ENCODE measurements around the gene CA9. TPM values are rescaled to one million over a fixed set of nuclear protein-coding genes. Genes with fewer than 3 reads are reported as not detected.

Gene CA9
- total RNA-seq, 1 donor from 2014 or later = 0.04 TPM

DNA sequence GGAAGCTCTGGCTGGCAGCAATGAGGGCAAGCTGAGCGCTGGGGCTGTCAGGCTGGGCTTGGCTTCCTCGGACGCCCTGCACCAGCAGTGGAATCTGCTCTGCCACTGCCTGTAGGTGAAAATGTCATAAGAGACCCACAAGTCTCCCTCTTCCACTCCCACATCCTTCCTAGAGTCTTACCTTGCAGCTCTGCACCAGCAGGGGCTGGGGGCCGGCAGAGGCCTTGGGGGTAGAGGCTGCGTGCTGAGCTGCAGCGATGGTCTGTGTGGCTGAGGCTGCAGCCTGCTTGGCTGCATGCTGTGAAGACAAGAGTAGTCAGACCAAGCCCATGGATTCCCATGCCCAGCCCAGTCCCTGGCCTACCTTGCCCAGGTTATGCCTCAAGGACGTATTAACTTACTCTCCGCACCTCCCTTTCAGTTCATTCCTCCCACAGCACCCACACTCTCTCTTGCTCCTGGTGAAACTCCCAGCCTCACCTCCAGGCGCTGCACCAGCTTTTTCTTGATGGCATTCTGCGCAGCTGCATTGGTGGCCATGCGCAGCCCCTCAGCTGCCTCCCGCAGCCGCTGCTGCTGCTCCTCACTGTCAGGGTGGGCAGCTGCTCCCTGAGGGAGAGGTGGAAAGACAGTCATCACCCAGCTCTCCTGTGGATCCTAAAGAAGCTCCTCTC lies 41.0 kb downstream of the CA9 start:
- peaks cover 15% of the 10 kb centered on the region for H3K36me3 ChIP-seq (ENCODE audit: control insufficient read depth, insufficient read depth, low read length)
- DNase-seq (ENCODE audit: low read depth) = no peak
- no peaks in the 10 kb centered on the region for H3K27me3 ChIP-seq (ENCODE audit: control insufficient read depth, insufficient read depth, low read length)
- H3K4me3 ChIP-seq (ENCODE audit: low read depth, low read length) = no peak overlapping the region
- TF ChIP-seq CTCF (IDR thresholded peaks at IDR 0.05; ENCODE audit: insufficient read depth, low read length, poor library complexity, severe bottlenecking) = no peak

- DNase-seq (ENCODE audit: low read depth) = no peak
- Histone ChIP-seq H3K36me3 (ENCODE audit: control insufficient read depth, insufficient read depth, low read length) (peaks cover 14% of the 10 kb centered on the region), H3K27me3 (ENCODE audit: control insufficient read depth, insufficient read depth, low read length) (no peaks in the 10 kb centered on the region), H3K4me3 (ENCODE audit: low read depth, low read length) (no peak overlapping the region)
- TF ChIP-seq CTCF (IDR thresholded peaks at IDR 0.05; ENCODE audit: insufficient read depth, low read length, poor library complexity, severe bottlenecking) = no peak
These were observed 42.5 kb downstream of the CA9 start for GRCh38 chr9:35716230-35716629.

DNA sequence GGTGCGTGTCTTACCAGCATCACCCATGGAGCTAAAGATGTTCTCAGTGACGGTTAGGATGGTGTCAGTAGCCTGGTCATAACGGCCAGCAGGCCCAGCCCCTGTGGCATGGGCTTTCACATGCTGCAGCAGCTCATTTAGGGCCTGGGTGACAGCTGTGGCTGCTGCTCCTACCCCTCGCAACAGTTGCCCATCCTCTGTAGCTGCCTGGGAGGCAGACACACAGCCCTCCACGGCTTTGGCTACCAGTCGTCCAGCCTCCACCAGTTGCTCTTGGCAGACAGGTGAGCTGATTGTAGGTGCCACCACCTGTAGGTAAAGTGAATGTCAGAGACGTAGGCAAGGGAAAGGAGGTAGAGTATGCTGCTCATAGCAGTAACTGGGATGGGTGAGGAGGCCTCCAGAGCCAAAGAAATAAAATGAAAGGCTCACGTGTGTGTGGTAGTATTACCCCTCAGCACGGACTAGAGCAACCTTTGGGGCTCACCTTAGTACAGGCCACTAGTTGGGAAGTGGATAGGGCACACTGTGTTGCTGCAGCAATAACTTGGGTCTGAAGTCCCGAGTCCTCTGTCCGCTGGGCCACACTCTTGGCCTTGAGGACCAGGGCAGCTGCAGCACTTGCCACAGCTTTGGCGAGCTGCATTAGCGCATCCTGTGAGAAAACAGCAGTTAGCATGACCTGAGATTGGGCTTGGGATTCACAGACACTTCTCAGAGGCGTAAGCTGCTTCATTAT lies 43.6 kb downstream of the CA9 start:
- TF ChIP-seq CTCF (IDR thresholded peaks at IDR 0.05; ENCODE audit: insufficient read depth, low read length, poor library complexity, severe bottlenecking) = no peak
- Histone ChIP-seq H3K36me3 (ENCODE audit: control insufficient read depth, insufficient read depth, low read length) (peaks cover 15% of the 10 kb centered on the region), H3K4me3 (ENCODE audit: low read depth, low read length) (no peak overlapping the region), H3K27me3 (ENCODE audit: control insufficient read depth, insufficient read depth, low read length) (no peaks in the 10 kb centered on the region)
- no peak for DNase-seq (ENCODE audit: low read depth)

GRCh38 chr9:35718721-35719511 lies 45.2 kb downstream of the CA9 start:
- peaks cover 16% of the 10 kb centered on the region for H3K36me3 ChIP-seq (ENCODE audit: control insufficient read depth, insufficient read depth, low read length)
- H3K4me3 ChIP-seq (ENCODE audit: low read depth, low read length) = no peak overlapping the region
- H3K27me3 ChIP-seq (ENCODE audit: control insufficient read depth, insufficient read depth, low read length) = no peaks in the 10 kb centered on the region
- TF ChIP-seq CTCF (IDR thresholded peaks at IDR 0.05; ENCODE audit: insufficient read depth, low read length, poor library complexity, severe bottlenecking) = no peak
- no peak for DNase-seq (ENCODE audit: low read depth)

DNA sequence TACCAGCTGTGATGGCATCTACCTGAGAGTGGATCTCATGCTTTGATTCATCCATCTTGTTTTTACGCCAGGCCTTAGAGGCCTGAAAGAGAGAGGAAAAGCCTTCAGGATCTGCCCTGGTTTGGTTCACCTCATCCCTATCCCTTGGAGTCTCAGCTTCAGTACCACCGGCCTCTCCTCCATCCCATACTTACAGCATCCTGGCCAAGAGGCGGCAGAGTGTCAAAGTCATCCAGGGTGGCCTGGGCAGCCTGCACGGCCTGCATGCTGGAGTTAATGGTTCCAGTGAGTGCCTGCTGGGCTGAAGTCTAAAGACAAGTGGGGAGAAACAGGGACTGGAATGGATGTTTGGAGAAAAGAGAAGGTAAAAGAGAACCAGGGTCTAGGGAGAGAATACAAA lies 45.8 kb downstream of the CA9 start:
- H3K4me3 ChIP-seq (ENCODE audit: low read depth, low read length) = no peak overlapping the region
- peaks cover 11% of the 10 kb centered on the region for H3K36me3 ChIP-seq (ENCODE audit: control insufficient read depth, insufficient read depth, low read length)
- no peak for DNase-seq (ENCODE audit: low read depth)
- no peaks in the 10 kb centered on the region for H3K27me3 ChIP-seq (ENCODE audit: control insufficient read depth, insufficient read depth, low read length)
- no peak for TF ChIP-seq CTCF (IDR thresholded peaks at IDR 0.05; ENCODE audit: insufficient read depth, low read length, poor library complexity, severe bottlenecking)

All from kidney epithelial cell (primary cell).